IMR-90 (cell line): ENCODE measurements around the gene FERMT2. TPM values are rescaled to one million over a fixed set of nuclear protein-coding genes. Genes with fewer than 3 reads are reported as not detected.

Experiments used
- ATAC-seq: fragments of 200-7000 bp; cut with Tn5 transposase; 2 replicates; pipeline ENCODE4 v1.9.1; 2020; ENCODE audit warnings: low read depth, mild to moderate bottlenecking, moderate library complexity
- BruUV-seq: library from RNA; stranded (reverse); fragments of 400-500 nt; replicated peaks from 2 replicates; lab custom pipeline; 2021; lab: Mats Ljungman, UMichigan
- CTCF ChIA-PET: fragments of 300-600 bp; formaldehyde crosslinking; extraction: SDS; loops from one replicate; lab custom pipeline; 2021; ENCODE audit warnings: antibody characterized with exemption; lab: Yijun Ruan, JAX
- POLR2A ChIA-PET: fragments of 300-600 bp; sonication (Branson Sonifier 250); formaldehyde crosslinking; loops from one replicate; lab custom pipeline; 2022; ENCODE audit warnings: antibody characterized with exemption; ENCODE audit not compliant: unreplicated experiment; lab: Charles Lee
- DNase-seq: peaks from one replicate; pipeline ENCODE4 v3.0.0; 2013
- H2AFZ ChIP-seq: replicated peaks from 2 replicates; pipeline ENCODE3; 2013; ENCODE audit warnings: low read length, mild to moderate bottlenecking; ENCODE audit not compliant: poor library complexity
- H2AK5ac ChIP-seq: 2 replicates; pipeline ENCODE4 v1.6.1; 2013; ENCODE audit warnings: low read depth, low read length, inconsistent platforms
- H2AK9ac ChIP-seq: replicated peaks from 2 replicates; pipeline ENCODE3; 2013; ENCODE audit warnings: mild to moderate bottlenecking, low read depth, low read length, moderate library complexity; ENCODE audit not compliant: poor library complexity
- H2BK120ac ChIP-seq: 2 replicates; pipeline ENCODE4 v1.6.1; 2013; ENCODE audit warnings: low read depth, low read length, inconsistent platforms
- H2BK15ac ChIP-seq: 3 replicates; pipeline ENCODE4 v1.6.1; 2013; ENCODE audit warnings: low read depth, low read length, inconsistent platforms
- H2BK20ac ChIP-seq: 2 replicates; pipeline ENCODE4 v1.6.1; 2013; ENCODE audit warnings: low read depth, mild to moderate bottlenecking, inconsistent platforms, low read length, moderate library complexity
- H2BK5ac ChIP-seq: 2 replicates; pipeline ENCODE4 v1.6.1; 2013; ENCODE audit warnings: mild to moderate bottlenecking, low read depth, low read length, inconsistent platforms; ENCODE audit not compliant: poor library complexity, severe bottlenecking
- H3K14ac ChIP-seq: replicated peaks from 2 replicates; pipeline ENCODE4 v1.6.1; 2013; ENCODE audit warnings: low read depth, low read length, inconsistent platforms
- H3K18ac ChIP-seq: 2 replicates; pipeline ENCODE4 v1.6.1; 2013; ENCODE audit warnings: low read depth, low read length, control low read depth
- H3K23ac ChIP-seq: 2 replicates; pipeline ENCODE4 v1.6.1; 2013; ENCODE audit warnings: low read depth, low read length, inconsistent platforms
- H3K27ac ChIP-seq: 2 replicates; pipeline ENCODE4 v1.5.1; 2013; ENCODE audit warnings: mild to moderate bottlenecking, control low read depth, low read length; ENCODE audit not compliant: insufficient read depth
- H3K27me3 ChIP-seq: 2 replicates; pipeline ENCODE4 v1.6.1; 2013; ENCODE audit warnings: low read length; ENCODE audit not compliant: control insufficient read depth, insufficient read depth
- H3K36me3 ChIP-seq: 2 replicates; pipeline ENCODE4 v1.6.1; 2013; ENCODE audit warnings: low read length, mixed read lengths; ENCODE audit not compliant: control insufficient read depth, insufficient read depth
- H3K4ac ChIP-seq: 2 replicates; pipeline ENCODE4 v1.6.1; 2013; ENCODE audit warnings: low read depth, low read length, inconsistent platforms
- H3K4me1 ChIP-seq: 2 replicates; pipeline ENCODE4 v1.6.1; 2013; ENCODE audit warnings: low read length, mixed read lengths; ENCODE audit not compliant: control insufficient read depth, insufficient read depth
- H3K4me2 ChIP-seq: 2 replicates; pipeline ENCODE4 v1.6.1; 2013; ENCODE audit warnings: low read depth, mild to moderate bottlenecking, control low read depth, low read length, moderate library complexity
- H3K4me3 ChIP-seq: 2 replicates; pipeline ENCODE4 v1.5.1; 2013; ENCODE audit warnings: low read depth, mild to moderate bottlenecking, control low read depth, low read length, moderate library complexity; ENCODE audit not compliant: insufficient read depth
- H3K56ac ChIP-seq: 2 replicates; pipeline ENCODE4 v1.6.1; 2013; ENCODE audit warnings: low read length, inconsistent platforms; ENCODE audit not compliant: insufficient read depth; ENCODE audit errors: extremely low read depth
- H3K79me1 ChIP-seq, 2 experiments: 2 replicates each; pipeline ENCODE4 v1.6.1; 2013; ENCODE audit warnings: low read length in 2 of 2, inconsistent platforms in 1 of 2, low read depth in 1 of 2
- H3K9ac ChIP-seq: 2 replicates; pipeline ENCODE4 v1.6.1; 2013; ENCODE audit warnings: low read depth, low read length, control low read depth
- H3K9me1 ChIP-seq: 2 replicates; pipeline ENCODE4 v1.6.1; 2013; ENCODE audit warnings: low read length, inconsistent platforms; ENCODE audit not compliant: insufficient read depth
- H3K9me3 ChIP-seq: 2 replicates; pipeline ENCODE4 v1.6.1; 2013; ENCODE audit warnings: low read length; ENCODE audit not compliant: control insufficient read depth, insufficient read depth
- H4K20me1 ChIP-seq: 2 replicates; pipeline ENCODE4 v1.6.1; 2013; ENCODE audit warnings: low read length, inconsistent platforms; ENCODE audit not compliant: insufficient read depth
- H4K5ac ChIP-seq: 2 replicates; pipeline ENCODE4 v1.6.1; 2013; ENCODE audit warnings: mild to moderate bottlenecking, low read depth, low read length, control low read depth
- H4K8ac ChIP-seq, 2 experiments: 2 replicates each; pipeline ENCODE4 v1.6.1; 2013; ENCODE audit warnings: low read depth in 2 of 2, low read length in 2 of 2, control low read depth in 1 of 2, inconsistent platforms in 1 of 2
- H4K91ac ChIP-seq: 2 replicates; pipeline ENCODE4 v1.6.1; 2013; ENCODE audit warnings: low read depth, low read length, inconsistent platforms; ENCODE audit not compliant: insufficient read depth
- BHLHE40 ChIP-seq: fragments of 150-350 bp; IDR thresholded peaks from 2 replicates; pipeline ENCODE4 v1.6.1; 2016; ENCODE audit warnings: mild to moderate bottlenecking, low read depth, low read length
- CEBPB ChIP-seq: IDR thresholded peaks from 2 replicates; pipeline ENCODE4 v1.6.1; 2012; ENCODE audit warnings: low read depth, low read length, improper control_type of control experiment
- CHD1 ChIP-seq: IDR thresholded peaks from 2 replicates; pipeline ENCODE4 v1.6.1; 2012; ENCODE audit warnings: low read depth, low read length, improper control_type of control experiment
- CTCF ChIP-seq: conservative IDR thresholded peaks from 2 replicates; pipeline ENCODE4 v1.5.1; 2012; ENCODE audit warnings: mild to moderate bottlenecking, low read depth, low read length, improper control_type of control experiment
- ELK1 ChIP-seq: fragments of 150-350 bp; IDR thresholded peaks from 2 replicates; pipeline ENCODE4 v1.6.1; 2016; ENCODE audit warnings: low read depth, mild to moderate bottlenecking, low read length, moderate library complexity, borderline replicate concordance
- FOS ChIP-seq: fragments of 150-350 bp; IDR thresholded peaks from 2 replicates; pipeline ENCODE4 v1.6.1; 2016; ENCODE audit warnings: low read depth, low read length
- MAFK ChIP-seq: IDR thresholded peaks from 2 replicates; pipeline ENCODE4 v1.6.1; 2012; ENCODE audit warnings: low read depth, low read length, improper control_type of control experiment
- MAZ ChIP-seq: IDR thresholded peaks from 2 replicates; pipeline ENCODE4 v1.6.1; 2012; ENCODE audit warnings: low read depth, mild to moderate bottlenecking, low read length, improper control_type of control experiment, moderate library complexity, borderline replicate concordance
- MXI1 ChIP-seq: IDR thresholded peaks from 2 replicates; pipeline ENCODE4 v1.6.1; 2012; ENCODE audit warnings: low read depth, mild to moderate bottlenecking, low read length, moderate library complexity, borderline replicate concordance
- NFE2L2 ChIP-seq: fragments of 150-350 bp; IDR thresholded peaks from 2 replicates; pipeline ENCODE4 v1.6.1; 2016; ENCODE audit warnings: low read depth, mild to moderate bottlenecking, low read length
- POLR2A ChIP-seq: IDR thresholded peaks from 2 replicates; pipeline ENCODE4 v1.6.1; 2012; ENCODE audit warnings: mild to moderate bottlenecking, low read depth, low read length
- RAD21 ChIP-seq: IDR thresholded peaks from 2 replicates; pipeline ENCODE4 v1.6.1; 2012; ENCODE audit warnings: low read length, improper control_type of control experiment
- RCOR1 ChIP-seq: IDR thresholded peaks from 2 replicates; pipeline ENCODE4 v1.6.1; 2012; ENCODE audit warnings: mild to moderate bottlenecking, low read length, improper control_type of control experiment; ENCODE audit not compliant: insufficient replicate concordance
- RFX5 ChIP-seq: IDR thresholded peaks from 2 replicates; pipeline ENCODE4 v1.8.0; 2012; ENCODE audit warnings: low read depth, mild to moderate bottlenecking, low read length, moderate library complexity
- SMC3 ChIP-seq: fragments of 150-350 bp; IDR thresholded peaks from 2 replicates; pipeline ENCODE4 v1.6.1; 2016; ENCODE audit warnings: low read depth, mild to moderate bottlenecking, antibody characterized with exemption, low read length, moderate library complexity
- USF2 ChIP-seq: fragments of 150-350 bp; IDR thresholded peaks from 2 replicates; pipeline ENCODE4 v1.6.1; 2017; ENCODE audit warnings: mild to moderate bottlenecking, antibody characterized with exemption, low read length, low read depth
- WGBS, 2 experiments: methylation state at CpG; one replicate each; pipeline versions ENCODE4 v1.1.5 to v1.1.7; 2013; ENCODE audit warnings: missing lambda C conversion rate in 2 of 2; ENCODE audit not compliant: insufficient read length in 1 of 2; ENCODE audit errors: extremely low coverage in 2 of 2; 5-methylcytosine and 5-hydroxymethylcytosine counted together
- dilution Hi-C: fragments of 300-500 bp; cut with HindIII; formaldehyde crosslinking; loops from one replicate; pipeline ENCODE4 v1.14.3; 2018; ENCODE audit warnings: low sequenced_read_pairs; ENCODE audit not compliant: unreplicated experiment
- in situ Hi-C: fragments of 300-500 bp; cut with MboI; formaldehyde crosslinking; loops from 3 replicates; pipeline ENCODE4 v1.14.3; 2019; ENCODE audit warnings: low sequenced_read_pairs, inconsistent platforms, mixed read lengths
- intact Hi-C: fragments of 100-400 bp; cut with micrococcal nuclease; formaldehyde crosslinking; loops from 2 replicates; pipeline ENCODE4 v1.10.0; 2022
- polyA plus RNA-seq, 3 experiments: library from polyadenylated mRNA; depleted of rRNA; stranded (reverse); fragments of >200 nt; gene quantifications; 2 replicates each; pipeline ENCODE4 v1.2.3, GENCODE V29; 2012; ENCODE audit warnings: low replicate concordance in 1 of 3
- total RNA-seq: library from RNA; depleted of rRNA; stranded (reverse); fragments of >200 nt; gene quantifications from 2 replicates; pipeline ENCODE4 v1.2.3, GENCODE V29; 2012

FERMT2 gene
- total and polyA plus RNA-seq, 2 of the 4 experiments (the other 2 are of a cell fraction): 131 to 217 TPM

- no peaks in the 10 kb centered on the region for H4K20me1 ChIP-seq
- H2BK20ac ChIP-seq: peak overlapping the region; percentile 21; the same call in 1 of the 2 replicates
- no CpG with 5 or more reads among the region's 1 CpG for WGBS, 2 experiments
- no peak overlapping the region; the same call in 1 of the 2 replicates for H3K27ac ChIP-seq
- no peak overlapping the region for H2AK5ac ChIP-seq
- H3K27me3 ChIP-seq: no peaks in the 10 kb centered on the region
- peak overlapping the region; percentile 96 for H2BK5ac ChIP-seq
- no peak overlapping the region for H3K4me3 ChIP-seq
- dilution Hi-C loops (no loop called here), intact Hi-C loops (no loop called here), in situ Hi-C loops (no loop called here)
- peaks cover 8% of the 10 kb centered on the region for H3K4me1 ChIP-seq
- H3K9me3 ChIP-seq: no peaks in the 10 kb centered on the region
- no peak for TF ChIP-seq USF2
- TF ChIP-seq CTCF: no peak
- no peak for TF ChIP-seq MXI1
- no peak for TF ChIP-seq CHD1
- no peak for TF ChIP-seq RFX5
- TF ChIP-seq CEBPB: no peak
- TF ChIP-seq MAZ: no peak
- TF ChIP-seq SMC3: no peak
- TF ChIP-seq BHLHE40: peak; percentile 71
- 0 out of 2 replicates have a peak, but pooled peaks have one; percentile 23 for TF ChIP-seq FOS
- TF ChIP-seq ELK1: no peak
- TF ChIP-seq RAD21: no peak
- TF ChIP-seq NFE2L2: peak; percentile 73
- TF ChIP-seq POLR2A: no peak
- TF ChIP-seq RCOR1: no peak
- no peak for TF ChIP-seq MAFK
- ChIA-PET CTCF (interaction anchor here (0.6 kb wide), 1 partner anchor 126 kb away, joined by 3 read pairs; no protein-coding TSS in a partner anchor), POLR2A (interaction anchor here (0.6 kb wide), 1 partner anchor 112 kb away, joined by 5 read pairs; no protein-coding TSS in a partner anchor)
- H3K9me1 ChIP-seq: peaks cover 8% of the 10 kb centered on the region
- no peak overlapping the region for H2AFZ ChIP-seq
- H3K23ac ChIP-seq: no peak overlapping the region
- H2AK9ac ChIP-seq: no peak overlapping the region
- H3K56ac ChIP-seq: no peak overlapping the region
- no peak overlapping the region for H3K14ac ChIP-seq
- peaks cover 0 to 11% of the 10 kb centered on the region in 2 experiments; a peak in 1 of 4 replicates for H3K79me1 ChIP-seq
- no peak overlapping the region for H4K91ac ChIP-seq
- ATAC-seq (peak; percentile 78), DNase-seq (peak; percentile 93)
- 0 out of 2 replicates have a peak overlapping the region, but pooled peaks have one; percentile 10 for H3K4me2 ChIP-seq
- H3K4ac ChIP-seq: no peak overlapping the region
- no TSS peak for BruUV-seq
- 0 out of 2 replicates have a peak overlapping the region, but pooled peaks have one; percentile 38 for H3K18ac ChIP-seq
- H4K5ac ChIP-seq: no peak overlapping the region
- no peaks in the 10 kb centered on the region for H3K36me3 ChIP-seq
- H4K8ac ChIP-seq: no peak overlapping the region
- no peak overlapping the region for H2BK15ac ChIP-seq
- no peak overlapping the region for H3K9ac ChIP-seq
- no peak overlapping the region for H2BK120ac ChIP-seq
These were observed 116.4 kb downstream of the FERMT2 start for GRCh38 chr14:52834440-52834842.
